HG02870 (cell line): ENCODE results near the gene PRX.
"Not testable (repeated sequence)": the region's sequence is repeated elsewhere in the genome, so short reads cannot be mapped to it uniquely, and the experiment has no call there.

Experiments
- ATAC-seq: cut with Tn5 transposase; IDR thresholded peaks from one replicate; pipeline ENCODE4 v1.9.1; 2021; ENCODE audit warnings: mild to moderate bottlenecking, moderate library complexity; ENCODE audit not compliant: unreplicated experiment

The PRX gene

DNA sequence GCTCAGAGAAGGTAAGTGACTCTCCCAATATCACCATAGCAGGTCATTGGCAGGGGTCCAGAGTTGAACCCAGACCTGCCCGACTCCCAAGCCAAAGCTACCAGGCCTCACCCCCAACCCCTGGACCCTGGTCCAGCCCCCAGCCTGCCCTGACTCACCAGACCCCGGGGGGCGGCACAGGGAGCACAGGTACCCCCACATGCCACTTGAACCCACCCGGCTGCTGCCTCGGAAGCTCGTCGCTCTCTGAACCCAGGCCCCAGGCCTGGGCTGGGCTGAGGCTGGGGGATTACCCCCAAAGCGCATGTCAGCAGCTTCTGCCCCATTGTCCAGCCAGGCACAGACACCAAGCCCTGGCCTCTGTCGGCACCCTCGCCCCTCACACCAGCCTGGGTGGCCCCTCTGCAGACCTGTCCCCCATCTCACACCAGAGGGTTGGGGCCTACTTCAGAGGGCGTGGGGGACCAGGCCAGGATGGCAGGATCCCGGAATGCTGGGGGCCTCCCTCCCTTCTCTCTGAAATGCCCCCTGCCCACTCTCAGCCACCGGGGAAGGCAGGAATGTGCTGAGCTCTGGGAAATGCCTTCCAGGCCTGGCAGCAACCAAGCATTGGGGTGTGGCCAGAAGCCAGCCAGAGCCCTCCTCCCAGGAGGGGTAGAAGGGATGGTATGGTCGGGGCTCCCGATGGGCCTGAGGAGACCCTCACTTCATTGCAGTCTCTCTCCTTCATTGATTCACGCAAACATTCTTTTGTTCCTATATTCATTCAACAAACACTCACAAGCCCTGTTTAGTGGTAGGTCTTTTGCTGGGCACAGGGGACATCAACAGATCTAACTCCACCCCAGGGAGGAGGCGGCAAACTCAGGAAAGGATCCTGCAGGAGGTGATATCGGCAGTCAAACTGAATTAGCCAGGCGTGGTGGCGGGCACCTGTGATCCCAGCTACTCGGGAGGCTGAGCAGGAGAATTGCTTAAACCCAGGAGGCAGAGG lies 1.7 kb upstream of the PRX start:
- ATAC-seq, result no peak

DNA sequence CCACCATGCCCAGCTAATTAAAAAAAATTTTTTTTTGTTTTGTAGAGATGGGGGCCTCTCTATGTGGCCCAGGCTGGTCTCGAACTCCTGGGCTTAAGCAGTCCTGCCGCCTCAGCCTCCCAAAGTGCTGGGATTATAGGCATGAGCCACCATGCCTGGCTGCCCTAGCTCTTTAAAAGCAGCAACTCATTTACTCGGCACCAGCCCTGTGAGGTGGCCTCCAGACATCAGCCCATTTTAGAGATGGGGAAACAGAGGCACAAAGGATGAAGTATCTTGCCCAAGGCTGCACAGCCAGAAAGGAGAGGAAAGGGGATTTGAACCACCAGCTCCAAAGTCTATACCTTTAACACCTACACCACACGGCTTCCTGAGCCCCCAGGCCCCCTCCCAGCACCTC lies 312 bp downstream of the PRX start:
- ATAC-seq, result no peak

DNA sequence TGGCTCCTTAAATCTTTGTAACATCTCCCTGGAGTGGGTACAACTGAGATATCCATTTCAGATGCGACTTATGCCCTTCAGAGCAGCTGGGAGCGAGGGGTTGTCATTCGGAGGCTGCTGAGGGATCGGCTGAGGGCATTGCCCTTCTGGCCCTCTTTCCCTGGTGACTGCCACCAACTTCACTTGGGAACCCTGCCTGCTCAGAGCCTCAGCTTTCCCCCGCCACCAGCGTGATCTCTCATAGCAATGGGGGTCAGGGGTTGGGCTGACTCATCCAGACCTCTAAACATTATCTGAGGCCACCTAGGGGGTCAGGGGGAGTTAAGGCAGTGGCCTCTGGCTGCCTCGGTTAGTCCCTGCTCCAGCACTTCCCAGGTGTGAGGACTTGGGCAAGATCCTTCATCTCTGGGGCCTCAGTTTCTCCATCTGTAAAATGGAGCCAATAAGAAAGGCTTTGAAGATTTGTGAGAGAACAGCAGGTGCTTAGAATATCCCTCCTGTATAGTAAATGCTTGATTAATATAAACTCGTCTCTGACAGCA lies 1.1 kb downstream of the PRX start:
- ATAC-seq, result no peak

DNA sequence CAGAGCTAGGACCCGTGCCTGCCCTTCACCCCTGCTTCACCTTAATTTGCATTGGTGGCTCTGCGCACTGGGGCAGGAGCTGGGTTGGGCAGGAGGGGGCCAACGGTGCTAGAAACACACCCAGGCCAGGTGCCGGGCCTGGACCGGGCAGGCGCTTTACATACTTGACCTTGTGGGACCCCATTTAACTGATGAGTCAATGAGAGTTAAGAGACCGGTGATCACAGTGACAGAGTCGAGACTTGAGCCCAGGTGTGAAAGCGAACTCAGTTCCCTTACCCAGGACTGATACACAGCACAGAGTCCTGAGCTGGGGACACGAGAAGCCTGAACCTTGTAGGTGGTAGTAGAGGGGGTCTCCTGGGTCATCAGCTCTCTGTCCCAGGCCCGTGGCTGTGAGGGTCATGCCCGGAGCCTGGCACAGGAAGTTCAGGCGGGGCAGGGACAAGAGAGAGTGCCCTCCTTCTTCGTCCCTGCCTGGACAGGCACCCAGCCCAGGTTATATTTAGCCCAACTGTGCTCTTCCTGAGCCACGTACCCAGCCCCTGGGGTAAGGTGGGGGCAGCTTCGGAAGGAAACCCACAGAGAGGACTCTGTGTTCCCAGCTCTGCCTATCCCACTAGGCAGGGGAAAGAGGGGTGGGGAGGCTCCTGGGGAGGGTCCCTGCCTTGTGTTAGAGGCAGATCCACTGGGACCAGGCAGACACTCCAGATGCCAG lies 1.9 kb downstream of the PRX start:
- ATAC-seq, result no peak

DNA sequence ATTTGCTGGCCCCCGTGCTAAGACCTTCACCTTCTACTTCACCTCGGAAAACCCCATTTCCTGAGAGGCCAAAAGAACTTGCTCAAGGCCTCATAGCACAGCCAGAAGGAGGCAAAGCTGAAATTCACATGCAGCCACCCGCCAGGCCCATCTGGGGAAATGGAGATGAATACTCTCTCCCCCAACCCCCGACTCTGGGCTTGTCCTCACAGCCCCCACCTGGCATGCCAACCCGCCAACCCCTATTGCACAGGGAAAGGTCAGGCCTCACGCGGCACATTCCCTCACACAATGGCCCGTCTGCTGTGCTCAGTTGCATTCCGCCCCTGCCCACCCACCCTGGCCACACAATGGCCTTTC lies 3.2 kb downstream of the PRX start:
- ATAC-seq, result no peak

DNA sequence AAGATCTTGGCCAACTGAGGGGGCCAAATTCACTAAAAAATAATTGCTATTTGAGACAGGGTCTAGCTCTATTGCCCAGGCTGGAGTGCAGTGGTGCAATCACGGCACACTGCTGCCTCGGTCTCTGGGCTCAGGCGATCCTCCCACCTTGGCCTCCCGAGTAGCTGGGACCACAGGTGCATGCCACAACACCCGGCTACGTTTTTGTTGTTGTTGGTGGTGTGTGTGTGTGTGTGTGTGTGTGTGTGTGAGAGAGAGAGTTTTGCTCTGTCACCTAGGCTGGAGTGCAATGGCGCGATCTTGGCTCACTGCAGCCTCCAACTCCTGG lies 4.6 kb downstream of the PRX start:
- not testable (repeated sequence) for ATAC-seq

DNA sequence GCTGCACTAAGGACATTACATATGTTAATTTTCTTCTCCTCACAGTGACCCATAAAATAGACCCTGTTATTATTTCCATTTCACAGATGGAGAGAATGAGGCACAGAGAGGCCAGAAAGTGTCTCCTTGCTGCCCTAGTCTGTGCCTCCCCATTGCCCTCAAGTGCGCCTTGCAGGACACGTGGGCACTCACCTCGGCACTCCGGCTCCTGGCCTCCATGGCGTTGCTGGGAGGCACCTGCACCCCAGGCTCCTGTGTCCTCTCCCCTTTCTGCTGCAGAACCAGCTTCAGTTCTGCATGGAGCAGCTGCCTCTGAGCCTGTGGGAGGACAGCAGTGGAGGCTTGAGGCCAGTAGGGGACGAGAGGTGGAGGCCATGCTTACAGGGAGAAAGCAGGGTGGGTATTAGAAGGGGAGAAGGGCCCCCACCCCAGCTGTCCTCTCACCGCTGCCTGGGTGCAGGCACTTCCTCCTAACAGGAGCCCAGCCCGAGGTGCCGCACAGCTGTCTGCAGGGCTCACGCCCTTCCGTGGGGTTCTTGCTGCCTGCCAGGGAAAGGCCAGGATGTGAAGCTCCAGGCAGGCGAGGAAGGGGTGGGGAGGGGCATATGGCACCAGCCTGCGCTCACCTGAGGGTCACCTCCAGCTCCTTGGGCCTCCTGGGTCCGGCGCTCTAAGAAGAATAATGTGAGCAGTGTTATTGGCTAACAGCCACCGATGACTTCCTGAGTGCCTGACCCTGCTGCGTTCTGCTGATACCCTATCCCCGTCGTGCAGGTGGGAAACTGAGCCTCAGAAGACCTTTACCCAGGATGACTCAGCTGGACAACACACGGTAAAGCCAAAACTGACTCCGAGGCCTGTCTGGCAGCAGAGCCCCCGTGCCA lies 5.2 kb downstream of the PRX start:
- no peak for ATAC-seq

DNA sequence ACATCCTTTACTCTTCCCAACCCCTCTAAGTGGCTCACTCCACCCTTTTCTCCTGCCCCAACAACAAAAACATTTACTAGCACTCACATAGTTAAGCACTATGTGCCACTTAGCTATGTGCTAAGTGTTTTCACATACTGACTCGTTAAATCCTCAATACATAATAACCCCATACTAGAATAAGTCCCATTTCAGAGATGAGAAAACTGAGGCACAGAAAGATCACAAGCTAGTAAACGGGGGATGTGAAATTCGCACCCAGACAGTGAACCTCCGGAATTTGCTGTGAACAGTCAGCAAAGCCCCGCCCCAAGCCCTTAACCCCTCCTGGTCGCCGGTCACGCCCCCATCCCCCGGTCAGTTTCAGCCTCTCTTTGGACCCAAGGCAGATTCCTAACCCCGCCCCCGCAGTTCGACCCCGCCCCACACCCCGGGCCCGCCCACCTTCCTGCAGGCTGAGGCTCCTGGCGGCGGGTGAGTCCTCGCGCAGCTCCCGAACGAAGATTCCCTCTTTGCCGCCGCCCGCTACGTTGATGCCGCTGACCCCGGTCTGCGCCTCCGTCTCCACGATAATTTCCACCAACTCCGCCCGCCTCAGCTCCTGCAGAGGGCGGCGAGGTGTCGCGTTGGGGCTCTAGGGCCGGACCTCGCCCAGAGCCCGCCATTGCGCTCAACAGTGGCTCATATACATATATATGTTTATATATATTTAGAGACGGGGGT lies 9.8 kb downstream of the PRX start:
- ATAC-seq, result peak; percentile 58

DNA sequence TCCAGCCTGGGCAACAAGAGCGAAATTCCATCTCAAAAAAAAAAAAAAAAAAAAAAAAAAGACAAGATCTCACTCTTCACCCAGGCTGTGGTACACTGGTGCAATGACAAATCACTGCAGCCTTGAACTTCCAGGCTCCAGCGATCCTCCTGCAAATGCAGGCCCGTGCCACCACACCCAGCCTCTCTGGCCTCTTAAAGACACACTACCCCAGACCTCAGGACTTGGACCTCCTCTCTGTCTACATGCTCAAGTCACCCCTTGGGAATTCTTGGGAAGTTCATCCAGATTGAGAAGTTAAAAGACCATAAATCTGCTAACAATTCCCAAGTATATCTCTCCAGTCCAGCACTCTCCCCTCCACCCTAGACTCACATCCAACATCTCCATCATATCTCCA lies 12.6 kb downstream of the PRX start:
- no peak for ATAC-seq

DNA sequence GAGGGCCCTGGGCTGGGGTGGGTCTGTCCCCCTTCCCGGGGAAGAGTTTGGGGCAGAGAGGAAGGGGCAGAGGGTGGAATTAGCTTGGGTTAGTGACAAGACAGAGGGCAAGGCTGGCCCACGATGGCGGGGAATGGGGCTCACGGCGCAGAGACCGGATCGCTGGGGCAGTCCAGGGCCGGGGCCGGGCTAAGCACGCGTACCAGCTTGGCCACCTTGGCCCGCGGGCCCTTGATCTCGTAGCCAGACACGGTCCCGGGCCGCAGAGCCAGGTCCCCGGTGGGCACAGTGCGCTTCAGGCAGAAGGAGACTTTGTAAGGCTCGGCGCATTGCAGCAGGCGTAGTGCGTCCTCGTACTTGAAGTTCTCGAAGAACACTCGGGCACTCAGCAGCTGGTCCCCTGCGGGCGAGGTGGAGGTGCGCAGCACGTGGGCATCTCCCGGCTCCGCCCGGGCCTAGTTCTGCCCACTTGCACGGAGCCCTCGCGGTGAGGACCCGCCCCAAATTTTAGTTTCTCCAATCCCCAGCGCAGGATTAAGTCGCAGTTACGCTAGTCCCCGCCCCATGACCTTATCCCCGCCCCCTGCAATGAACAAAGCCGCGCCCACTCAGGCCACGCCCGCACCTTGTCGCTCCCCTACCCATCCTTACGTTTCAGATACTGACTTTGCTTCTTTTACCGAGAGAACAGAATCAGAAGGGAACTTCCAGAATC lies 14.6 kb downstream of the PRX start:
- no peak for ATAC-seq

DNA sequence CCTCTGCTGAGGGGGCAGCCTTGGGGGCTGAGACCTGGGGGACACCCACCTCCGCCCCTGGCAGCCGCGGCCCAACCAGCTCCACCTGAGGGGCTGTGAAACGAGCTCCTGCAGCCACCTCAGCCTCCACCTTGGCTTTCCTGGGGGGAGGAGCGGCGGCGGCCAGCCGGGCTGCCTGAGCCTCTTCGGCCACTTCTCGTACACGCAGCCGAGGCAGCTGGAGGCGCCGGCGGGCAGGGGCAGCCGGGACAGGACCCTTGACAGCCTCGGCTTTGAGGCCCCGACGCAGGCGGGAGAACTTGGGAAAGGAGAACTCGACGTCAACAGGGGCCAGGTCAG lies 15.6 kb downstream of the PRX start:
- ATAC-seq, result no peak

DNA sequence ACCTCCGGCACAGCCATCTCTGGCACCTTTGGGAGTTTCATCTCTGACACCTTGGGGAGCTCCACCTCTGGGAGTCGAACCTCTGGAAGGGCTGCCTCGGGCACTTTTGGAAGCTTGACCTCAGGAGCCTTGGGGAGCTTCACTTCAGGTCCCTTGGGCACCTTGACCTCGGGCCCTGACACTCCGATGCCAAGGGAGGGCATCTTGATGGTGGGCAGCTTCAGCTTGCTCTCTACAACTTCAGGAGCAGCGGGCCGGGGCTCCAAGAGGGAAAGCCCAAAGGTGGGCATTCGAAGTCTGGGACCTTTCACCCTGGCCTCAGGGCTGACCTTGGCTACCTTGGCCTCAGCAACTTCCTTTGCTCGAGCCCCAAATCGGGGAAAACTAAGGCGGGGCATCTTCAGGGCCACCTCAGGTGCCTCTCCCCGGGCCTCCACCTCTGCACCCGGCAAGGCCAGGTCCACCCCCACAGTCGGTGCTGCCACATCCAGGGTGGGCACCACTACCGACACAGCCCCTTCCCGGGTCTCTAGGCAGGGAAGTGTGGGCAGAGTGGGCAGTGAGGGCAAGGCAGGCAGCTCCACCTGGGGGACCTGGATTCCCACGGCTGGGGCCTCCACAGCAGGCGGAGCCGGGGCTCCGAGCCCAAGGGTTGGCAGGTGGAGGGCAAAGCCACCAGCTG lies 16.2 kb downstream of the PRX start:
- no peak for ATAC-seq

DNA sequence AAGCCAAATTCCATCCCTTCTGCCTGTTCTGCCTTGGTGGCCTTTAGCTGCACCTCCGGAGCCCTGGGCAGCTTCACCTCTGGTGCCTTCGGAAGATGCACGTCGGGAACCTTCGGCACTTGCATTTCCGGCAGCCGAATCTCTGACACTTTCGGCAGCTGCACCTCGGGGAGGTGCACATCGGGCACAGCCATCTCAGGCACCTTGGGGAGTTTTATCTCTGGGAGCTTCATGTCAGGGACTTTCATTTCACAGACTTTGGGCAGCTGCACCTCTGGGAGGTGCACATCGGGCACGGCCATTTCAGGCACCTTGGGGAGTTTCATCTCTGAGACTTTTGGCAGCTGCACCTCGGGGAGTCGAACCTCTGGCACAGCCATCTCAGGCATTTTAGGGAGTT lies 17.2 kb downstream of the PRX start:
- no peak for ATAC-seq

DNA sequence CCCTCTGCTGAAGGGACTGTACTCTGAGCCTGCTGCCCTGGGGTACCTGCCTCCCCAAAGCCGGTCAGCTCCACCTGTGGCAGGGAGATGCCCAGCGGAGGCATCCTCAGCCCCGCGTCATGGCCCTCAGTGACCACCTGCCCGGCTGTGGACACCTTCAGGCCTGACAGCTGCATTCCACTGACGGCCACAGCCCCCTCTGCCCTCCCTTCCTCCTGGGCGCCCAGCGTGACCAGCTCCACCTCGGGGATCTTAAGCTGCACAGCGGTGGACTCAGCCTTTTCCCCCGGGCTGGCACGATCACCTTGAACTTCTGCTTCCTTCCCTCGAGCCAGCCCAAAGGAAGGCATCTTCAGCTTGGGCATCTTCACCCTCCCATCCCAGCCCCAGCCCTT lies 18.4 kb downstream of the PRX start:
- no peak for ATAC-seq

DNA sequence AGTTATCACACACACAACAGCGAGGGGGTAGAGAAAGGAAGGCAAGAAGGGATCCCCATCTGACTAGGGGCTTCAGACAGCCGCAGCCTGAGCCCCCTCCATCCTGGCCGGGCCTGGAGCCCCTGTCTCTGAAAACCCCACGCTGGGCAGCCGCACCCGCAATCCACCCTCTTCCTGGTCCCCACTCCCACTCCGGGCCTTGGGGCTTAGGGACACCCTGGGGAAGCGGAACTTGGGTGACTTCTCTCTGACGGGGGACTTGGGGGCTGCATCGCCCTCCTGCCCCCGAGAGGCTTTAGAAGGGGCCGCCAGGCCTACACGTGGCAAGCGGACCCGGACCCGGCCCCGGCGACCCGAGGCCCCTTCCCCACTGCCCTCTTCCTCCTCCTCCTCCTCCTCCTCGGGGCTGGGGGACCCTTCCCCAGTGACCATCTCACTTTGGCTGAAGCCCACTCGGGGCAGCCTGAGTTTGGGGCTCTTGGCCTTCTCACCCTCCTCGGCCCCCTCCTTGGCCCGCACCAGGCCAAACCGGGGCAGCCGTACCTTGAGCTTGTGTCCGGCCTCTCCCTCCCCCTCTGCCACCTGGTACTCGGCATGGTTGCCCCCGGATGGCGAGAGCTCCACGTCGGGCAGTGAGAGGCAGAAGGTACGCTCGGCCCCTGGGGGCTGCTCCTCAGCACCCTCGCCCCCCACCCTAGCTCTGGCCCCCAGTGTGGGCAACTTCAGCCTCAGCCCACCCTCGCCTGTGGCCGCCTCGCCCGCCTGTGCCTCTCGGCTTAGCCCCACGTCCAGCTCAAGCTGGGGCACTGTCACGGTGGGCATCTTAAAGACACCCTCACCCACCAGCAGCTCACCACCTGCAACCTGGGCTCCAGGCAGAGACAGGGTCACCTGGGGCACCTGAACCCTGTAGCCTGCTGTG lies 19.0 kb downstream of the PRX start:
- no peak for ATAC-seq

DNA sequence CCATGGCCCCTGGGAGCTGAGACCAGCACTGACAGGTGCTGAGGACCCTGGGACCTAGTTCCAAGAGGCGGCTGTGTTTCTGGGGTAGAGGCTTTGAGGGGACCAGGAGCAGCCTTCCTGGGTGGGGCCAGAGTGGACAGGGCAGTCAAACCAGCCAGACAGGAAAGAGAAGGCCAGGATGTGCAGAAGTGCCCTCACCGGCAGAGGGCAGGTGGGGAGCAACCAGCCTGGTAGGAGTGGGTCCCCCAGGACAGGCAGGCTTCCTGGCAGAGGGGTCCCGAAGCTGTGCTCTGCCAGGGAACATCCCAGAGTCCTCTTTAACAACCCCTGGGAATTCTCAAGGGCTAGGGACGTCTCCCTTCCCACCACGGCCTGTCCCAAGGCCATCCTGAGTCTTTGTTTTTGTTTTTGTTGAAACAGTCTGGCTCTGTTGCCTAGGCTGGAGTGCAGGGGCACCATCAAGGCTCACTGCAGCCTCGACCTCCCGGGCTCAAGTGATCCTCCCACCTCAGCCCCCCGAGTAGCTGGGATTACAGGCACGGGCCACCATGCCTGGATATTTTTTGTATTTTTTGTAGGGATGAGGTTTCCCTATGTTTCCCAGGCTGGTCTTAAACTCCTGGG lies 20.2 kb downstream of the PRX start:
- no peak for ATAC-seq

DNA sequence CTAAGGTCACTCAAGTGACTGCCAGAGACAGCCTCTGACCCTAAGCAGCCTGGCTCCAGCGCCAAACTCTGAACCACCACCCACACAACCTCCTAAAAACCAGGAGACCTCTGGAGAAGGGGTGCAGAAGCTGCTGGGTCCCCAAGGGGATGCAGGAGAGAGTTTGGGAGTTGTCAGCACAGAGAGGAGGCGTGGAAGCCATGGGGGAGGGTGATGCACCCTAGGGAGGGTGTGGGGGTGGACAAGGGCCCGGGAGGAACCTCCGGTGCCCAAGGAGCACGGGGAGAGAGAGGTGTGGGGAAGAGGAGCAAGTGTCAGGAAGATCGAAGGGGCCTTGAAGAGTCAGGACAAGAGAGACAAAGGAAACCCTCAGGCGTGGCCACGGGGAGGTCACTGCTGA lies 21.1 kb downstream of the PRX start:
- no peak for ATAC-seq
